Stimulated activated CD4-positive, alpha-beta T cell treated with anti-CD3 and anti-CD28 coated beads, Interleukin-4, amount 100 ng/mL, for 1 hour (primary cell): ENCODE data around the gene KRTAP9-4.
"Not testable (repeated sequence)": the region's sequence is repeated elsewhere in the genome, so short reads cannot be mapped to it uniquely, and the experiment has no call there.

Source experiments
- DNase-seq: peaks from one replicate; pipeline ENCODE4 v3.0.0-alpha.2; 2020

Gene KRTAP9-4

GRCh38 chr17:41267711-41268110, 18.2 kb downstream of the KRTAP9-4 start:
- DNase-seq, result no peak

- not testable (repeated sequence) for DNase-seq
Measured at GRCh38 chr17:41271323-41271722, 21.8 kb downstream of the KRTAP9-4 start.

GRCh38 chr17:41271858-41272257, 22.4 kb downstream of the KRTAP9-4 start:
- no peak for DNase-seq

DNA sequence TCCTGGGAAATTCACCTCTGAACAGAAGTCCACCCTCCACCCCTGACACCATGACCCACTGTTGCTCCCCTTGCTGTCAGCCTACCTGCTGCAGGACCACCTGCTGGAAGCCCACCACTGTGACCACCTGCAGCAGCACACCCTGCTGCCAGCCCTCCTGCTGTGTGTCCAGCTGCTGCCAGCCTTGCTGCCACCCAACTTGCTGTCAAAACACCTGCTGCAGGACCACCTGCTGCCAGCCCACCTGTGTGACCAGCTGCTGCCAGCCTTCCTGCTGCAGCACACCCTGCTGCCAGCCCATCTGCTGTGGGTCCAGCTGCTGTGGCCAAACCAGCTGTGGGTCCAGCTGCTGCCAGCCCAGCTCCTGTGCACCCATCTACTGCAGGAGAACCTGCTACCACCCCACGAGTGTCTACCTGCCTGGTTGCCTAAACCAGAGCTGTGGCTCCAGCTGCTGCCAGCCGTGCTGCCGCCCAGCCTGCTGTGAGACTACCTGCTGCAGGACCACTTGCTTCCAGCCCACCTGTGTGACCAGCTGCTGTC, 26.2 kb downstream of the KRTAP9-4 start, which contains the start of gene KRTAP9-7:
KRTAP9-7 (plus strand) TSS at position 51 of the 543 bp plus-strand sequence; CDS start at position 51, 0 bp downstream.
- not testable (repeated sequence) for DNase-seq

DNA sequence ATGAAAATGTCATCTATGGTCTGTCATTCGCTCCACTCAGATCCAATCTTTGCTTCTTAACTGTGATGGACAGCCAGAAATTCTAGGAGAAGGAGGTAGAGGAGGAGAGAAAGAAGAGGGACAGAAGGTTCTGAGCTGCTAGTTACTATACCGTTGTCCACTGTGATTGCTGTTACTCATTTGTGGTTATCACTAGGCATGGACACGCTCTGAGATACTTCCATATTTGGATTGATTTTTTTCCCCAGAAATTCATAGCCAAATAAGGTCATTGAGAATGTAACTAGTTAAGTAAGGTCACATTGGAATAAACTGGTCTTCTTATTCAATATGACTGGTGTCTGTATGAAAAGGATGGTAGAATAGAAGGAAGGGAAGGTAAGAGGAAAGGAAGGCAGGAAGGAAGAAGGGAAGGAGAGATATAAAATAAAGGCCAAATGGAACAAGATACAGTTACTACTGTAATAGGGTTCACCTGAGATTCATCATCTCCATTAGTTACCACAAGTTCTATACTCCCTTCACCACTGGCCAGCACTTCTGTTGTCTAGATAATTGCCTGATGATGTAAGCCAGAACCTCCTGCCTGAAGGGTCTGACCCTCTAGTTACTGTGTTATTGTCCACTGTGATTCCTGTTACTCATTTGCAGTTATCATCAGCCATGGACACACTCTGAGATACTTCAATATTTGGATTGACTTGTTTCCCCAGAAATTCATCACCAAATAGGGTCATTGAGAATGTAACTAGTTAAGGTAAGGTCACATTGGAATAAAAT, 28.9 kb downstream of the KRTAP9-4 start:
- no peak for DNase-seq

GRCh38 chr17:41284043-41284442, 34.6 kb downstream of the KRTAP9-4 start:
- no peak for DNase-seq

DNA sequence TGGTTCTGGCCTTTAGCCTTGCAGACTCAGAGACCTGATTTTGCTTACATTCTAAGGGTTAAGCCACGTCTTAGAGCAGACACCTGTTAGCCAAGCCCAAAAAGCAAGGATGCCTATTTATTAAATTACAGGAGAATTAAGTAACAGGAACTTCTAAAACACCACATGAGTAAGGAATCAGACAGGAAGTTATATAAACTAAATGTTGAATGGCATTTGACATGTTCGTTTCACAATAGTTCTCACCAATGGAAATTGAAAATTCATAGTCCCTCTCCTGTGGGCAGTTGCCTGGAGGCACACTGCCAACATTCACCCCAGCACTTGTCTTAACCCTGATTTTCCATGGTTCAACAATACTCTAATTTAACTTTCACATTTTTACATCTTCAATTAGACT, 35.1 kb downstream of the KRTAP9-4 start:
- no peak for DNase-seq

DNA sequence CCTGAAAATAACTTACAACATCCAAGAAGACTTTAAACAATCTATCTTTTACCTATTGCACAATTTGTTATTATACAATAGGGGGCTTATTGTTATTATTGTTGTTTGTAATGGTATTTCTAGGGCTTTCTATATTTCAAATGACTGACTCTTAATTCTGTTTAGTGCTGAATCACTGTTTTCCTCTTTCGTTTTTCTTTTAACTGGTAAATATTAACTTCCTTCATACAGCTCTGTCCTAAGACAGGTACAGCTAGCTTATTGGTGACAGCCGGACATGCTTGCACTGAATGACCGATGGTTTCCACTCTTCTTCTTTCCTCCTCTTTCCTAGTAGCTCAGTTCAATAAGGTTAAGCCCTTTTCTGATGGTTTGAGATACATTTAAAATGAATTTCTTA, 37.6 kb downstream of the KRTAP9-4 start:
- no peak for DNase-seq

DNA sequence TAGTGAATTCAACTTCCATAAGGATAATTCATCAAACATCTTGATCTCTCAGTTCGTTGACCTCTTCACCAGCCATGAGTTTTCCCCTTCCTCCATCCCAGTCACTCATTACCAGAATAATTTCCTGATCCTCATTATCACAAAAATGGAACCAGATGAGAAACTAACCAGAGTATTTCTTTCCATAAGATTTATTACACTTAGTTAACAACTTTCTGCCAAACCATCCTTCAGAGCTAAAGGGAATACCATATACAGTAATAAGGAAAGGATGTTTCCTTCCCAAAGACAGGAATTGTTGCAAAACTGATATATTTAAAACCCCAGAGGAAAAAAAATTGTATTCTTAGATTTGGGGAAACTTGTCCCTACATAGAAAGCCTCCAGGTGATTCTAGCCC, 44.5 kb downstream of the KRTAP9-4 start:
- no peak for DNase-seq

- no peak for DNase-seq
Measured at GRCh38 chr17:41296846-41297245, 47.4 kb downstream of the KRTAP9-4 start.

- DNase-seq, result no peak
Measured at GRCh38 chr17:41298458-41299135, 49.1 kb downstream of the KRTAP9-4 start.
